Measurements from ENCODE around the gene SCUBE1.

The SCUBE1 gene

GRCh38 chr22:43182118-43182517 is 161.1 kb downstream of the SCUBE1 start:
- no peak for DNase-seq
- Histone ChIP-seq H3K4me1 (peaks cover 3% of the 10 kb centered on the region; the same call in 1 of the 2 replicates), H3K36me3 (peaks cover 71% of the 10 kb centered on the region), H3K9me3 (no peaks in the 10 kb centered on the region), H3K27me3 (no peaks in the 10 kb centered on the region), H3K4me3 (ENCODE audit: low read depth, low read length) (no peak overlapping the region)
- TF ChIP-seq, protein P1, sequence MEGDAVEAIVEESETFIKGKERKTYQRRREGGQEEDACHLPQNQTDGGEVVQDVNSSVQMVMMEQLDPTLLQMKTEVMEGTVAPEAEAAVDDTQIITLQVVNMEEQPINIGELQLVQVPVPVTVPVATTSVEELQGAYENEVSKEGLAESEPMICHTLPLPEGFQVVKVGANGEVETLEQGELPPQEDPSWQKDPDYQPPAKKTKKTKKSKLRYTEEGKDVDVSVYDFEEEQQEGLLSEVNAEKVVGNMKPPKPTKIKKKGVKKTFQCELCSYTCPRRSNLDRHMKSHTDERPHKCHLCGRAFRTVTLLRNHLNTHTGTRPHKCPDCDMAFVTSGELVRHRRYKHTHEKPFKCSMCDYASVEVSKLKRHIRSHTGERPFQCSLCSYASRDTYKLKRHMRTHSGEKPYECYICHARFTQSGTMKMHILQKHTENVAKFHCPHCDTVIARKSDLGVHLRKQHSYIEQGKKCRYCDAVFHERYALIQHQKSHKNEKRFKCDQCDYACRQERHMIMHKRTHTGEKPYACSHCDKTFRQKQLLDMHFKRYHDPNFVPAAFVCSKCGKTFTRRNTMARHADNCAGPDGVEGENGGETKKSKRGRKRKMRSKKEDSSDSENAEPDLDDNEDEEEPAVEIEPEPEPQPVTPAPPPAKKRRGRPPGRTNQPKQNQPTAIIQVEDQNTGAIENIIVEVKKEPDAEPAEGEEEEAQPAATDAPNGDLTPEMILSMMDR (IDR thresholded peaks at IDR 0.05; ENCODE audit: low read depth, low read length), result no peak

DNA sequence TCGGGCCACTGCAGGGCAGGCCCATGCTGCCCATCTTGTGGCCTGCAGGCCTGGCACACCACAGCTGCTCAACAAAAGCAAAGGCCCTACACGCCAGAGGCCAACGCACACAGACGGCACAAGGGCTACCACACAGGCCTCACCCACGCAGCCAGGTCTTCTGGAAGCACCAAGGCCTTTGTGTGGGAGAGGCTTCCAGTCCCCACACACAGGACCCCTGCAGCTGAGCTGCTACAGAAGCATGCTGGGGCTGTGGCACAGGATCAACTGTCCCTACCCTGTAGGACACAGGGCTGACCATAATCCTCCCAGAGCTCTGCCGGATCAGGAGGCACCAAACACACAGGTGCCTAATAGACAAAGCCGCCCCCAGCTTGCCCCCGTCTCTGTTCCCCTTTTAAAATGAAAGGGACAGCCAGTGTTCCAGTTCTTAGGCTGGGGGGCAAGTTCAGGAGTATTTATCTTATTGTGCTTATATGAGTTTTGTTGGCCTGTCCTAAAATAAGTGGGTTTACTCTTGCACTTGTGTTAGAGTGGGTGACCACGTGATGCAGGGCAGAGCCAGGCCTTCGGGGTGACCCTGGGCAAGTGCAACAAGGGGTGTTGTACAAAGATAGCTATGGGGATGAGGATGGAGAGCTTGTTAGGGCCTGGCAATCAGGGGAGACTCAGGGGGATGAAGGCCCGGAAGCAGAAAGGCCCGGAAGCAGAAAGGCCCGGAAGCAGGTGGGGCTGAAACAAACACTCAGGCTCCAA is 161.7 kb downstream of the SCUBE1 start:
- H3K36me3 ChIP-seq, result peaks cover 71% of the 10 kb centered on the region
- DNase-seq, result no peak
- no peaks in the 10 kb centered on the region for H3K27me3 ChIP-seq
- peaks cover 3% of the 10 kb centered on the region; the same call in 1 of the 2 replicates for H3K4me1 ChIP-seq
- TF ChIP-seq, protein P1 (IDR thresholded peaks at IDR 0.05; ENCODE audit: low read depth, low read length), result no peak
- no peaks in the 10 kb centered on the region for H3K9me3 ChIP-seq
- no peak overlapping the region for H3K4me3 ChIP-seq (ENCODE audit: low read depth, low read length)

DNA sequence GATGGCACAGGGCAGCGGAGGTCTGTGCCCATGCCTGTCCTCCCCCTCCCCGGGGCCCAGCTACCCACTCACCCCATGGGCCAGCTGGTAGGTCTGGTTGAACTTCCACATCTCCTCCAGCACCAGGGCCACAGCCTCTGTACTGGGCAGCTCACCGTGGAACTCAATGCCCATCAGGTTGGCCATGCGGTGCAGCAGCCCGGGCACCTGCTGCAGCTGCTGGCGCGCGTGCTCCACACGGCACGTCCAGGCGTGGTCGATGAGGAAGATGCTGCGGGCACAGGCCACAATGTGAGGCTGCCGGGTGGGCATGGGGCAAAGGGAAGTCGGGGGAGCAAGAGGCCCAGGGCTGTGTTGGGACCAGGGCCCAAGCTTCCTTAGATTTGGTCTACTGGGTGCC is 162.5 kb downstream of the SCUBE1 start:
- Histone ChIP-seq H3K36me3 (peaks cover 78% of the 10 kb centered on the region), H3K9me3 (no peaks in the 10 kb centered on the region), H3K4me3 (ENCODE audit: low read depth, low read length) (no peak overlapping the region), H3K4me1 (peaks cover 3% of the 10 kb centered on the region; the same call in 1 of the 2 replicates), H3K27me3 (no peaks in the 10 kb centered on the region)
- no peak for DNase-seq
- TF ChIP-seq, protein P1 (IDR thresholded peaks at IDR 0.05; ENCODE audit: low read depth, low read length), result no peak

GRCh38 chr22:43179911-43180195 is 163.3 kb downstream of the SCUBE1 start:
- no peak for DNase-seq
- H3K27me3 ChIP-seq, result no peaks in the 10 kb centered on the region
- TF ChIP-seq, protein P1 (IDR thresholded peaks at IDR 0.05; ENCODE audit: low read depth, low read length), result no peak
- H3K9me3 ChIP-seq, result no peaks in the 10 kb centered on the region
- no peak overlapping the region for H3K4me3 ChIP-seq (ENCODE audit: low read depth, low read length)
- peaks cover 3% of the 10 kb centered on the region; the same call in 1 of the 2 replicates for H3K4me1 ChIP-seq
- H3K36me3 ChIP-seq, result peaks cover 86% of the 10 kb centered on the region

DNA sequence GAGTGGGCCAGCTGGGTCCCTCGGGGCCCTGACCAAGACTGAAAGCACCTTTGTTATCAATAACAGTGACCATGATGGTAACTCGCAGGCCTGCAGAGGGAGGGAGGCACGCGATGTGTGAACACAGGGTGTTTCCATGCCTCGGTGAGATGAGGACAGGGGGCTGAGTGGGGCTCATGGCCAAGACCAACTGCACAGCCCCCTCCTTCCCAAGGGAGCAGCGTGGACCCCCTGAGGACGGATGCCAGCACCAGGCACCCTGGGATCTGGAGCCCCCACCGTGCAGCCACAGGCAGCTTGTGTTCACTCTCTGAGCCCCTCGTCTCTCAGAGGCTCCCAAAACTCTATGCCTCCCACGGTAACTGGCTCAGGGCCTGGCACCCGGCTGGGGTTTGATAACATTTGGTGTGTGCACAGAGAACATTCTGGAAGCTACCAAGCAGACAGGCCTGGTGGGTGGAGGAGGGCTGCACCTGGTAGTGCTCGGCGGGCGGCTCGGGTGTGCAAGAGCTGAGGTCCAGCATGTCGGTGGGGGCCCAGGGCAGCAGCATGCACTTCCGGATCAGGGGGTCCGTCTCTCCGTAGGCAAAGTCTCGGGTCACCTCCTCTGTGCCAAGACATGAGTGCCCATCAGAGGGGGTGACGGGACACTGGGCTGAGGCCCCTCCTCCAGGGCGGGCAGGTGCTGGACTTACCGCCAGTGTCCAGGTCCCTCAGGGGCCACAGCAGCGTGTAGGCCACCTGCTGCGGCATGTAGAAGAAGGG is 163.8 kb downstream of the SCUBE1 start:
- TF ChIP-seq, protein P1 (IDR thresholded peaks at IDR 0.05; ENCODE audit: low read depth, low read length), result no peak
- Histone ChIP-seq H3K27me3 (no peaks in the 10 kb centered on the region), H3K36me3 (peaks cover 86% of the 10 kb centered on the region), H3K4me1 (no peaks in the 10 kb centered on the region; the same call in 1 of the 2 replicates), H3K4me3 (ENCODE audit: low read depth, low read length) (no peak overlapping the region), H3K9me3 (no peaks in the 10 kb centered on the region)
- no peak for DNase-seq

DNA sequence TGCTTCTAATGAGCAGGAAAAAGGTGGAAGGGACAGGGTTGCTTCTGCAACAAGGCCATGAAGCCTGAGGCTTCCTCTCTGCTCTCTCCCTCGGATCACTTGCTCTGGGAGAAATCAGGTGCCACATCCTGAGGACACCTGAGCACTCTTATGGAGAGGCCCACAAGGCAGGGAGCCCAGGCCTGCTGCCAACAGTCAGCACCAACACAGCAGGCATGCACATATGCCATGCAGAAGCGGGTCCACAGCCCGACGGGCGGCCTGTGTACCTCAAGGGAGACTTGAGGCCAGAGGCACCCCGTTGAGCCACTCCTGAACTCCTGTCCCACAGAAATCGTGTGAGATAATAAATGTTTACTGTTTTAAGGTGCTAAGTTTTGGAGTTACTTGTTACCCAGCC is 165.7 kb downstream of the SCUBE1 start:
- Histone ChIP-seq H3K27me3 (no peaks in the 10 kb centered on the region), H3K4me3 (ENCODE audit: low read depth, low read length) (no peak overlapping the region), H3K9me3 (no peaks in the 10 kb centered on the region), H3K36me3 (peaks cover 86% of the 10 kb centered on the region), H3K4me1 (no peaks in the 10 kb centered on the region)
- no peak for DNase-seq
- TF ChIP-seq, protein P1 (IDR thresholded peaks at IDR 0.05; ENCODE audit: low read depth, low read length), result no peak

All from BE2C (cell line).